Measurements from ENCODE around the gene SIT1. TPM values are rescaled to one million over a fixed set of nuclear protein-coding genes. Genes with fewer than 3 reads are reported as not detected.
"Not testable (repeated sequence)": the region's sequence is repeated elsewhere in the genome, so short reads cannot be mapped to it uniquely, and the experiment has no call there.

SIT1 gene
- total RNA-seq, 2 donors from 2014 or later: 0.68 TPM; not detected in 1

GRCh38 chr9:35639631-35640030 is 11.1 kb downstream of the SIT1 start:
- no peak for DNase-seq (ENCODE audit: low spot score)
- Histone ChIP-seq H3K27me3 (replicated peaks; ENCODE audit: insufficient read depth) (no peaks in the 10 kb centered on the region), H3K27ac (no peak overlapping the region), H3K4me1 (ENCODE audit: control insufficient read depth in 1 of 2, low read depth in 2 of 2) (peaks cover 0 to 3% of the 10 kb centered on the region in 2 donors), H3K4me3 (no peak overlapping the region), H3K36me3 (no peaks in the 10 kb centered on the region), H3K9me3 (no peaks in the 10 kb centered on the region)
- TF ChIP-seq, protein P1, sequence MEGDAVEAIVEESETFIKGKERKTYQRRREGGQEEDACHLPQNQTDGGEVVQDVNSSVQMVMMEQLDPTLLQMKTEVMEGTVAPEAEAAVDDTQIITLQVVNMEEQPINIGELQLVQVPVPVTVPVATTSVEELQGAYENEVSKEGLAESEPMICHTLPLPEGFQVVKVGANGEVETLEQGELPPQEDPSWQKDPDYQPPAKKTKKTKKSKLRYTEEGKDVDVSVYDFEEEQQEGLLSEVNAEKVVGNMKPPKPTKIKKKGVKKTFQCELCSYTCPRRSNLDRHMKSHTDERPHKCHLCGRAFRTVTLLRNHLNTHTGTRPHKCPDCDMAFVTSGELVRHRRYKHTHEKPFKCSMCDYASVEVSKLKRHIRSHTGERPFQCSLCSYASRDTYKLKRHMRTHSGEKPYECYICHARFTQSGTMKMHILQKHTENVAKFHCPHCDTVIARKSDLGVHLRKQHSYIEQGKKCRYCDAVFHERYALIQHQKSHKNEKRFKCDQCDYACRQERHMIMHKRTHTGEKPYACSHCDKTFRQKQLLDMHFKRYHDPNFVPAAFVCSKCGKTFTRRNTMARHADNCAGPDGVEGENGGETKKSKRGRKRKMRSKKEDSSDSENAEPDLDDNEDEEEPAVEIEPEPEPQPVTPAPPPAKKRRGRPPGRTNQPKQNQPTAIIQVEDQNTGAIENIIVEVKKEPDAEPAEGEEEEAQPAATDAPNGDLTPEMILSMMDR (IDR thresholded peaks at IDR 0.05): no peak
- ATAC-seq (ENCODE audit: insufficient number of reproducible peaks, low FRiP score, low read depth): no peak

DNA sequence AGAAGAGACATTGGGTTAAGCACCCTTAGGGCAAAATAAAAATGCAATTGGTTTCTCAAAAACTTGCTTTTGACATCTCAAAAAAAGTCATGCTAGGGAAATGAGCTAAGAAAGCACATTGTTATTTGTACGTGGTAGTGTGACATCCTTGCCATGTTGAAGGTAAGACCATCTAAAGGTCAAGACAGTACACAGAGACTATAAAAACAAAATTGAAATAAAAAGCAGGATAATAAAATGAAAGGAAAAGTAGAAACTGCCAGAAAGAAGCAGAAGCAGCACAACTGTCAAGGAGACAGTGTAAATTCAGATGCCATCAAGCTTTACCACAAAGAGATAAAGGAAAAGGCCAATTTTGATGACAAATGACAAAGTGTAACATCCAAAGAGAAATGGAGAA is 11.5 kb downstream of the SIT1 start:
- not testable (repeated sequence) for H3K4me1 ChIP-seq (ENCODE audit: control insufficient read depth in 1 of 2, low read depth in 2 of 2); H3K27me3 ChIP-seq (replicated peaks; ENCODE audit: insufficient read depth); H3K9me3 ChIP-seq; DNase-seq (ENCODE audit: low spot score); H3K4me3 ChIP-seq; ATAC-seq (ENCODE audit: insufficient number of reproducible peaks, low FRiP score, low read depth); H3K27ac ChIP-seq; H3K36me3 ChIP-seq

GRCh38 chr9:35638751-35639150 is 12.0 kb downstream of the SIT1 start:
- H3K36me3 ChIP-seq; H3K9me3 ChIP-seq; H3K27ac ChIP-seq; H3K4me1 ChIP-seq (ENCODE audit: control insufficient read depth in 1 of 2, low read depth in 2 of 2); ATAC-seq (ENCODE audit: insufficient number of reproducible peaks, low FRiP score, low read depth); H3K4me3 ChIP-seq; DNase-seq (ENCODE audit: low spot score); H3K27me3 ChIP-seq (replicated peaks; ENCODE audit: insufficient read depth): not testable (repeated sequence)

- H3K27me3 ChIP-seq (replicated peaks; ENCODE audit: insufficient read depth); H3K9me3 ChIP-seq; H3K36me3 ChIP-seq; H3K27ac ChIP-seq; DNase-seq (ENCODE audit: low spot score); H3K4me1 ChIP-seq (ENCODE audit: control insufficient read depth in 1 of 2, low read depth in 2 of 2); H3K4me3 ChIP-seq; ATAC-seq (ENCODE audit: insufficient number of reproducible peaks, low FRiP score, low read depth): not testable (repeated sequence)
Observed at GRCh38 chr9:35637427-35637955, 13.2 kb downstream of the SIT1 start.

DNA sequence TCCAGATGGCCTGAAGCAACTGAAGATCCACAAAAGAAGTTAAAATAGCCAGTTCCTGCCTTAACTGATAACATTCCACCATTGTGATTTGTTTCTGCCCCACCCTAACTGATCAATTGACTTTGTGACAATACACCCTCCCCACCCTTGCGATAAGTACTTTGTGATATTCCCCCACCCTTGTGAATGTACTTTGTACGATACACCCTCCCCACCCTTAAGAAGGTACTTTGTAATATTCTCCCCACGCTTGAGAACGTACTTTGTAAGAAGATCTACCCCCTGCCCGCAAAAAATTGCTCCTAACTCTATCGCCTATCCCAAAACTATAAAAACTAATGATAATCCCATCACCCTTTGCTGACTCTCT is 13.9 kb downstream of the SIT1 start:
- not testable (repeated sequence) for H3K4me3 ChIP-seq; H3K27ac ChIP-seq; H3K9me3 ChIP-seq; H3K36me3 ChIP-seq; ATAC-seq (ENCODE audit: insufficient number of reproducible peaks, low FRiP score, low read depth); DNase-seq (ENCODE audit: low spot score); H3K27me3 ChIP-seq (replicated peaks; ENCODE audit: insufficient read depth); H3K4me1 ChIP-seq (ENCODE audit: control insufficient read depth in 1 of 2, low read depth in 2 of 2)

DNA sequence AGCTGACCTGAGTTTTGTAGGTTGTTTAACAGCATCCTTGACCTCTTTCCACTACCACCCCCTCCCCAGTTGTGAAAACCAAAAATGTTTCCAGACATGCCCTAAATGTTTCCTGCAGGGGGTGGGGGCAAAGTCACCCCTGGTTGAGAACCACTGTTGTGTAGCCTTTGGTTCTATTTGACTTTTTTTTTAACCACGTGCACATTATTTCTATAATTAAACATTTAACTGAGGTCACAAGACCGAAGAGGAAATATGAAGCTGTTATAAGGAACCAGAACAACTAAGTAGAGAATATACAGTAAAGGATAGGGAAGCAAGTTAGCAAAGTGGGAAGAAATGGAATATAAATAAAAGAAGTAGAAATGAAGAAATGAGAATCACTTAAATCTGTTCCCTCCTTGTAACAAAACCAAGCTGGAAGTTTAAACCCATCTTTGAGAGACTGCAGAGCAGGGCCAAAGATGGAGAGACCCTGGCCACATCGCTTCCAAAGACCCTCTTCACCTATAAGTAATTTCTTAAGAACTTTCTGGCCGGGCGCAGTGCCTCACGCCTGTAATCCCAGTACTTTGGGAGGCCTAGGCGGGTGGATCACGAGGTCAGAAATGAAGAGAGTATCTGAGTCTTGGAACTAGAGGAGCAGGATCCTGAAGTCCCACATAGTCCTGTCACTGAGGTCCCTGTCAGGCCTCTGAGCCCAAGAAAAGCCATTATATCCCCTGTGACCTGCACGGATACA is 14.4 kb downstream of the SIT1 start:
- TF ChIP-seq, protein P1 (IDR thresholded peaks at IDR 0.05): no peak
- H3K27ac ChIP-seq: no peak overlapping the region
- no peaks in the 10 kb centered on the region for H3K9me3 ChIP-seq
- ATAC-seq (ENCODE audit: insufficient number of reproducible peaks, low FRiP score, low read depth): no peak
- H3K36me3 ChIP-seq: no peaks in the 10 kb centered on the region
- peaks cover 0 to 3% of the 10 kb centered on the region in 2 donors for H3K4me1 ChIP-seq (ENCODE audit: control insufficient read depth in 1 of 2, low read depth in 2 of 2)
- DNase-seq (ENCODE audit: low spot score): no peak
- H3K27me3 ChIP-seq (replicated peaks; ENCODE audit: insufficient read depth): no peaks in the 10 kb centered on the region
- no peak overlapping the region for H3K4me3 ChIP-seq

DNA sequence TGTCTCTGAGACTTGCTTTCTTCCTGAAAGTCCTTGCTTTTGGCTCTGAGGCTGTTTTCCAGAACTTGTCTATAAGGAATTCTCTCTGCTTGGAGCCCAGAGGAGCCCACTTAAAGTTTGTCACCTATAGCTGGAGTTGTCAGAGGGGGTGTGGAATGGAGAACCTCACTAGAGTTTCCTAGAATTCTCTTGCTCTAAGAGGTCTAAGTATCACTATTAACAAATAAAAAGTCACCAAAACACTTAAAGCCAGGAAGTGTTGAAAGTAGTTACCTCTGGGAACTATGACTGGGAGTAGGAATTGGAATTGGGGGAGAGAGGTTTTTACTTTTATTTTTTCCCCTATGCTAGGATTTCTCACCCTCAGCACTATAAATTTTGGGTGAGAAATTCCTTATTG is 15.0 kb downstream of the SIT1 start:
- no peak overlapping the region for H3K4me3 ChIP-seq
- H3K9me3 ChIP-seq: no peaks in the 10 kb centered on the region
- no peaks in the 10 kb centered on the region for H3K27me3 ChIP-seq (replicated peaks; ENCODE audit: insufficient read depth)
- H3K36me3 ChIP-seq: no peaks in the 10 kb centered on the region
- TF ChIP-seq, protein P1 (IDR thresholded peaks at IDR 0.05): no peak
- H3K4me1 ChIP-seq (ENCODE audit: control insufficient read depth in 1 of 2, low read depth in 2 of 2): peaks cover 0 to 3% of the 10 kb centered on the region in 2 donors
- no peak overlapping the region for H3K27ac ChIP-seq
- no peak for DNase-seq (ENCODE audit: low spot score)
- no peak for ATAC-seq (ENCODE audit: insufficient number of reproducible peaks, low FRiP score, low read depth)

Data from thoracic aorta (tissue), 2 donors.